Fibroblast of lung (primary cell): ENCODE data around the gene TEDC2.

ENCODE experiments used
- CTCF ChIP-seq, 2 donors: IDR thresholded peaks in 1 of 2; conservative IDR thresholded peaks in 1 of 2; 1 replicate in 1 of 2; 2 replicates in 1 of 2; pipeline ENCODE4 v1.5.1; 2011 to 2012; ENCODE audit warnings: low read length in 2 of 2, control low read depth in 1 of 2, inconsistent platforms in 1 of 2, low read depth in 1 of 2, mild to moderate bottlenecking in 1 of 2
- EZH2 ChIP-seq: IDR thresholded peaks from 2 replicates; pipeline ENCODE4 v1.5.1; 2012; ENCODE audit warnings: low read length, control low read depth, mild to moderate bottlenecking; ENCODE audit errors: missing control alignments

- TF ChIP-seq CTCF (conservative IDR thresholded peaks at IDR 0.05 in 1 of 2, IDR thresholded peaks at IDR 0.05 in 1 of 2; ENCODE audit: low read depth in 1 of 2, low read length in 2 of 2) = no peak
- no peak for TF ChIP-seq EZH2
Measured at GRCh38 chr16:2432801-2433505, 27.0 kb upstream of the TEDC2 start.
